Right lobe of liver (tissue), 6 donors: ENCODE data around the gene PRRX2. TPM values are rescaled to one million over a fixed set of nuclear protein-coding genes. Genes with fewer than 3 reads are reported as not detected.
A peak's percentile ranks its signal among the peaks of the same experiment; 100 is the strongest.
"Not testable (repeated sequence)": the region's sequence is repeated elsewhere in the genome, so short reads cannot be mapped to it uniquely, and the experiment has no call there.

Source experiments
- ATAC-seq, 4 donors: fragments of 200-7000 bp; cut with Tn5 transposase; one replicate each; pipeline ENCODE4 v1.9.1; 2020; ENCODE audit warnings: mild to moderate bottlenecking in 4 of 4, moderate library complexity in 4 of 4
- DNase-seq, 3 donors: peaks; one replicate each; pipeline ENCODE4 v3.0.0-alpha.2; 2020
- H3K27ac ChIP-seq, 3 donors: fragments of 200-600 bp; one replicate each; pipeline ENCODE4 v1.8.0; 2022
- H3K27me3 ChIP-seq, 2 donors: fragments of 200-600 bp; one replicate each; pipeline ENCODE4 v1.8.0; 2022
- H3K36me3 ChIP-seq, 4 donors: fragments of 200-600 bp; sonication (generic) in 1 of 4; one replicate each; pipeline versions ENCODE4 v1.5.1 to v1.8.0; 2017 to 2022; ENCODE audit warnings: control low read depth in 1 of 4
- H3K4me1 ChIP-seq, 4 donors: fragments of 200-600 bp; sonication (generic) in 1 of 4; one replicate each; pipeline versions ENCODE4 v1.5.1 to v1.8.0; 2017 to 2022; ENCODE audit warnings: control low read depth in 1 of 4
- H3K4me3 ChIP-seq, 3 donors: fragments of 200-600 bp; one replicate each; pipeline ENCODE4 v1.8.0; 2022
- H3K9me3 ChIP-seq, 4 donors: fragments of 200-600 bp; sonication (generic) in 1 of 4; one replicate each; pipeline versions ENCODE4 v1.5.1 to v1.8.0; 2017 to 2022; ENCODE audit warnings: control low read depth in 1 of 4
- POLR2A ChIP-seq: fragments of 450-650 bp; IDR thresholded peaks from one replicate; pipeline ENCODE4 v1.6.1; 2017; ENCODE audit warnings: antibody characterized with exemption, mild to moderate bottlenecking
- WGBS: methylation state at CpG from one replicate; pipeline ENCODE4 v1.1.6; 2018; ENCODE audit warnings: low coverage, low lambda C conversion rate; ENCODE audit not compliant: insufficient coverage; ENCODE audit errors: missing lambda C conversion rate; 5-methylcytosine and 5-hydroxymethylcytosine counted together
- intact Hi-C, 2 donors: fragments of 100-400 bp; cut with DNase I; formaldehyde crosslinking; loops; one replicate each; pipeline versions ENCODE4 v1.11.2 to v1.14.1; 2022
- total RNA-seq, 6 experiments: library from RNA; depleted of rRNA in 2 of 6; stranded (reverse); fragments of >200 nt in 2 of 6; fragmentation: NEBNext Ultra II Directional in 3 of 6; extraction: Animal tissue kit (Norgen Biotek cat#: 25700) in 3 of 6; gene quantifications; one replicate each; pipeline versions ENCODE4 v1.1.0 to v1.2.4, GENCODE V29; 2016 to 2023
- TF ChIP-seq, protein P1 (sequence below), 4 donors: fragments of 200-600 bp in 3 of 4; fragments of 450-650 bp in 1 of 4; IDR thresholded peaks; one replicate each; pipeline versions ENCODE4 v1.5.1 to v1.8.0; 2016 to 2022; ENCODE audit warnings: antibody characterized with exemption in 4 of 4, mild to moderate bottlenecking in 2 of 4
- donor health status: DM: no; HTN: yes; CAD: no.
- donor health status: DM: no; HTN: no; CAD: no.
- donor health status: DM: no; HTN: no; CAD: no.
- donor health status: DM: no; HTN: yes; CAD: no.
- donor health status: DM: no; HTN: yes; CAD: no.

PRRX2 gene
- total RNA-seq, 6 experiments from 2014 or later: not detected

DNA sequence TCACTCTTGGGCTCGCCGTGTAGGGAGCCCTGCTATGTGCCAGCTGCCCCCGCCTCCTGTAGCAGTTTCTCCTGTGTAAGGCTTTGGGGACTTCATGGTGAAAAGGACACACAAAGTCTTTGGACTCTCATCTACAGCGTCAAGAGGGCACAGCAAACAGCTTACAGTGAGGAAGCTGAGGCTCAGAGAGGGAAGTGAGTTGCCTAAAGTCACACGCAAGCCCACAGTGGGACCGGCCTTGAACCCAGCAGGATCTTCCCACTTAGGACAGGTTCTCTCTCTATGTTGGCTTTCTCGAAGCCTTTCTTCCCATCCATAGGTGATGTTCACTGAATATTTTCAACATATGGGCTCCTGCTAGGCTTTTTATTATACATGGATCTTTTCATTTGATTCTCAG, 9.8 kb upstream of the PRRX2 start:
- 51% methylated on average over 3 of the region's 7 CpGs for WGBS
- Histone ChIP-seq H3K36me3 (no peaks in the 10 kb centered on the region), H3K4me1 (no peaks in the 10 kb centered on the region), H3K27ac (no peak overlapping the region), H3K9me3 (no peaks in the 10 kb centered on the region), H3K4me3 (no peak overlapping the region), H3K27me3 (no peaks in the 10 kb centered on the region)
- intact Hi-C loops: no loop called here
- no peak for TF ChIP-seq POLR2A
- TF ChIP-seq, protein P1, sequence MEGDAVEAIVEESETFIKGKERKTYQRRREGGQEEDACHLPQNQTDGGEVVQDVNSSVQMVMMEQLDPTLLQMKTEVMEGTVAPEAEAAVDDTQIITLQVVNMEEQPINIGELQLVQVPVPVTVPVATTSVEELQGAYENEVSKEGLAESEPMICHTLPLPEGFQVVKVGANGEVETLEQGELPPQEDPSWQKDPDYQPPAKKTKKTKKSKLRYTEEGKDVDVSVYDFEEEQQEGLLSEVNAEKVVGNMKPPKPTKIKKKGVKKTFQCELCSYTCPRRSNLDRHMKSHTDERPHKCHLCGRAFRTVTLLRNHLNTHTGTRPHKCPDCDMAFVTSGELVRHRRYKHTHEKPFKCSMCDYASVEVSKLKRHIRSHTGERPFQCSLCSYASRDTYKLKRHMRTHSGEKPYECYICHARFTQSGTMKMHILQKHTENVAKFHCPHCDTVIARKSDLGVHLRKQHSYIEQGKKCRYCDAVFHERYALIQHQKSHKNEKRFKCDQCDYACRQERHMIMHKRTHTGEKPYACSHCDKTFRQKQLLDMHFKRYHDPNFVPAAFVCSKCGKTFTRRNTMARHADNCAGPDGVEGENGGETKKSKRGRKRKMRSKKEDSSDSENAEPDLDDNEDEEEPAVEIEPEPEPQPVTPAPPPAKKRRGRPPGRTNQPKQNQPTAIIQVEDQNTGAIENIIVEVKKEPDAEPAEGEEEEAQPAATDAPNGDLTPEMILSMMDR (IDR thresholded peaks at IDR 0.05): no peak
- DNase-seq (no peak), ATAC-seq (no peak)

DNA sequence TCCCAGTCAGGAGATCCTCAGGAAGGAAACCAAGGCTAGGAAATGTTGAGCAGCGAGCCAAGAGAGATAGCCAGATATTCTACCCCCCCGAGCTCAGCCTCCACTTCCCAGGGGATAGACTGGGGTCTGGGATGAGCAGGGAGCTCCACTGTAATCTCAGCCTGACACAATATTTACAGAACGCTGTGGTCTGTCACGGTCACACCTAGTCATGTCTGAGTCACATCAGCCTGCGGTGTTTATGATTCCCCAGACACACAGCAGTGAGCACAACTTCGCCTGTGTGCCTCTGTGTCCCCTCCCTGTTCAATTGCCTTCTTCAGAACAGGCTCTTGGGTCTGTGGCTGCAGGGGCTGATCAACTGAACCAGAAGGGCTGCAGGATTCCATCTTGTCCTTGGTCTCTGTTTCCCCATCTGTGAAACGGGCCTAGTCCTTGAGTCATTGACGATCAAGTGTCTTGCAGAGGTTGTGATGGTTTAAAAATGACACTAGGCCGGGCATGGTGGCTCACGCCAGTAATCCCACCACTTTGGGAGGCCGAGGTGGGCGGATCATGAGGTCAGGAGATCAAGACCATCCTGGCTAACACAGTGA, 8.6 kb upstream of the PRRX2 start:
- H3K27me3 ChIP-seq: no peaks in the 10 kb centered on the region
- intact Hi-C loops: no loop called here
- H3K4me3 ChIP-seq: no peak overlapping the region
- no peaks in the 10 kb centered on the region for H3K4me1 ChIP-seq
- TF ChIP-seq POLR2A: no peak
- TF ChIP-seq, protein P1 (IDR thresholded peaks at IDR 0.05): no peak
- H3K9me3 ChIP-seq: no peaks in the 10 kb centered on the region
- H3K36me3 ChIP-seq: no peaks in the 10 kb centered on the region
- no peak overlapping the region for H3K27ac ChIP-seq
- ATAC-seq (no peak), DNase-seq (no peak)
- WGBS: 63% methylated on average over 8 of the region's 12 CpGs

DNA sequence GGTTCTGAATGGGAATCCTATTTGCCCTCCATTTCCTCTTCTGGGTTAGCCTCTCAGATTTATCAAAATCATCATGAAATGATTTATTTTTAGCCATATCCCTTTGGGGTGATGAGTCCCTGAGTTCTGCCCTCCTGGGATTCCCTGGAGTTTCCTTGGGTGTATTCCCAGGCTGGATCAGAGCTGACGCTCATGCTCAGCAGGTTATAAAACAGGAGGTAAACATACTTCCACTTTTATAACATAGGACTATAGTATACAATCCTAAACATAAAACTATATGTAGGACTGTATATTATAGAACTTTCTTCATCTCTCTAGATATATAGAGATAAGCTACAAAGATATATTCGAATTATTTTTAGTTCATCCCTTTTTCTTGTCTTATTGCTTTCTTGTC, 4.4 kb upstream of the PRRX2 start:
- TF ChIP-seq, protein P1 (IDR thresholded peaks at IDR 0.05): no peak
- TF ChIP-seq POLR2A: no peak
- DNase-seq (no peak), ATAC-seq (no peak)
- intact Hi-C loops: no loop called here
- no peak overlapping the region for H3K4me3 ChIP-seq
- no peak overlapping the region for H3K27ac ChIP-seq
- WGBS: 64% methylated on average over 2 of the region's 2 CpGs
- H3K9me3 ChIP-seq: no peaks in the 10 kb centered on the region
- H3K4me1 ChIP-seq: no peaks in the 10 kb centered on the region
- H3K36me3 ChIP-seq: no peaks in the 10 kb centered on the region
- no peaks in the 10 kb centered on the region for H3K27me3 ChIP-seq

DNA sequence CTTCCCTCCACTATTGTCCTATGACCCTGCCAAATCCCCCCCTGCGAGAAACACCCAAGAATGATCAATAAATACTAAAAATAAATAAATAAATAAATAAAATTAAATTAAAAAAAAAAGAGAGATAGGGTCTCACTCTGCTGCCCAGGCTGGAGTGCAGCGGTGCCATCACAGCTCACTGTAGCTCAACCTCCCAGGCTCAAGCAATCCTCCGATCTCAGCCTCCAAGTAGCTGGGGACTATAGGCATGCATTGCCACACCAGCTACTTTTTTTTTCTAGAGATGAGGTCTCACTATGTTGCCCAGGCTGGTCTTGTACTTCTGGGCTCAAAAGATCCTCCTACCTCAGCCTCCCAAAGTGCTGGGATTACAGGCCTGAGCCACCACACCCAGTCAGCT, 3.2 kb upstream of the PRRX2 start:
- ATAC-seq, H3K4me3 ChIP-seq, H3K4me1 ChIP-seq, H3K9me3 ChIP-seq, H3K36me3 ChIP-seq, DNase-seq, H3K27ac ChIP-seq, intact Hi-C loops, H3K27me3 ChIP-seq: not testable (repeated sequence)
- 35% methylated on average over 3 of the region's 3 CpGs for WGBS

DNA sequence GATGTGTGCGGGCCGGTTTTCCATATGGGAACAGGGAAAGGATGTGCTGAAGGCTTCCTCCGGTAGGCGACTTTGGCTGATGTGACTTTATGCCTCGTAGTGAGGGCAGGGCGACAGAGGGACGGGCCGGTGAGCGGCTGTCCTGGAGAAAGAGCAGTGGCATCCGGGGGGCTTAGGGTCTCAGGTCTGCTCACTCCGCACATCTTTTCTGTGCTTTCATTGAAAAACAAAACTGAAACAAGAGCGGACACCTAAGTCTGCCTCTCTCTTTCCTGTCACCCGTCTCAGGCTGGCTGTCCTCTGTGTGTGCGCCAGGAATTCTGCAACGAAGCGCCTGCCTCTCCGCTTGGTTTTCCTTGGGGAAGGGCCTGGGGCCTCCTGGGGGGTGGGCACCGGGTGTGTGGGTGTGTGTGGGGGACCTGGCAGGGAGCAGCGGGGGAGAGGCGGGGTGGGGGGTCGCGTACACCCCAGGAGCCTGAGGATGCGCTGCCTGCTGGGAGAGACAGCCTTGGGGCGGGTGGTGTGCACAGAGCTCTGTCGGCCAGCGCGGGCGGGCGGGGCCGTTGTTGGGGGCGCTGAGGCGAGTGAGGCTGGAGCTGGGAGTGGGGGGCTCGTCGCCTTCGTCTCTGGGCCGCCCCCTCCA, 580 bp upstream of the PRRX2 start:
- H3K27ac ChIP-seq: no peak overlapping the region
- intact Hi-C loops: no loop called here
- no peaks in the 10 kb centered on the region for H3K9me3 ChIP-seq
- no peaks in the 10 kb centered on the region for H3K36me3 ChIP-seq
- TF ChIP-seq POLR2A: no peak
- TF ChIP-seq, protein P1 (IDR thresholded peaks at IDR 0.05): no peak
- H3K4me1 ChIP-seq: no peaks in the 10 kb centered on the region
- DNase-seq: no peak
- WGBS: 4% methylated on average over 13 of the region's 36 CpGs
- peaks cover 0 to 9% of the 10 kb centered on the region in 2 donors for H3K27me3 ChIP-seq
- no peak overlapping the region for H3K4me3 ChIP-seq
- ATAC-seq: peak in 3 of 4 donors; percentile 28 to 40 (median 38)
